HG02623 (cell line): ENCODE data around the gene PLIN3.
A peak's percentile ranks its signal among the peaks of the same experiment; 100 is the strongest.
"Not testable (repeated sequence)": the region's sequence is repeated elsewhere in the genome, so short reads cannot be mapped to it uniquely, and the experiment has no call there.

Experiments
- ATAC-seq: cut with Tn5 transposase; IDR thresholded peaks from one replicate; pipeline ENCODE4 v1.9.1; 2021; ENCODE audit warnings: moderate library complexity; ENCODE audit not compliant: unreplicated experiment

PLIN3 gene

GRCh38 chr19:4867534-4868285 lies at the start of gene PLIN3:
Gene PLIN3 (minus strand): TSS chr19:4867667. CDS start chr19:4861394, 6,273 bp downstream.
- peak; percentile 70 for ATAC-seq

- no peak for ATAC-seq
Measured at GRCh38 chr19:4916292-4917082, 49.0 kb upstream of the PLIN3 start.

- ATAC-seq, result no peak
Measured at GRCh38 chr19:4914736-4915501, 47.5 kb upstream of the PLIN3 start.

- ATAC-seq, result no peak
Measured at GRCh38 chr19:4913996-4914735, 46.7 kb upstream of the PLIN3 start.

GRCh38 chr19:4911786-4912672 lies 44.6 kb upstream of the PLIN3 start:
- no peak for ATAC-seq

GRCh38 chr19:4911314-4911713 lies 43.8 kb upstream of the PLIN3 start:
- ATAC-seq, result no peak

- ATAC-seq, result no peak
Measured at GRCh38 chr19:4910594-4911281, 43.3 kb upstream of the PLIN3 start.

- peak; percentile 74 for ATAC-seq
Measured at GRCh38 chr19:4909897-4910593, 42.6 kb upstream of the PLIN3 start.

- ATAC-seq, result peak; percentile 3
Measured at GRCh38 chr19:4909156-4909896, 41.9 kb upstream of the PLIN3 start, which contains the start of gene UHRF1. Gene UHRF1 (plus strand): TSS chr19:4909501. CDS start chr19:4910886, 1,385 bp downstream.

- ATAC-seq, result no peak
Measured at GRCh38 chr19:4908781-4909155, 41.3 kb upstream of the PLIN3 start.

- ATAC-seq, result no peak
Measured at GRCh38 chr19:4908360-4908759, 40.9 kb upstream of the PLIN3 start.

- ATAC-seq, result no peak
Measured at GRCh38 chr19:4906963-4907362, 39.5 kb upstream of the PLIN3 start.

GRCh38 chr19:4904481-4904880 lies 37.0 kb upstream of the PLIN3 start:
- no peak for ATAC-seq

GRCh38 chr19:4902796-4903195 lies 35.3 kb upstream of the PLIN3 start, which contains the start of gene ARRDC5:
Gene ARRDC5 (minus strand): TSS chr19:4902896. CDS start chr19:4902825, 71 bp downstream.
- no peak for ATAC-seq

- not testable (repeated sequence) for ATAC-seq
Measured at GRCh38 chr19:4900879-4901278, 33.4 kb upstream of the PLIN3 start.

- ATAC-seq, result no peak
Measured at GRCh38 chr19:4897146-4897545, 29.7 kb upstream of the PLIN3 start.

GRCh38 chr19:4896372-4896771 lies 28.9 kb upstream of the PLIN3 start:
- ATAC-seq, result no peak

- ATAC-seq, result not testable (repeated sequence)
Measured at GRCh38 chr19:4892962-4893361, 25.5 kb upstream of the PLIN3 start.
